ENCODE results near the gene EIPR1. TPM values are rescaled to one million over a fixed set of nuclear protein-coding genes. Genes with fewer than 3 reads are reported as not detected.

The EIPR1 gene
- total RNA-seq, 1 donor = 23.3 TPM

DNA sequence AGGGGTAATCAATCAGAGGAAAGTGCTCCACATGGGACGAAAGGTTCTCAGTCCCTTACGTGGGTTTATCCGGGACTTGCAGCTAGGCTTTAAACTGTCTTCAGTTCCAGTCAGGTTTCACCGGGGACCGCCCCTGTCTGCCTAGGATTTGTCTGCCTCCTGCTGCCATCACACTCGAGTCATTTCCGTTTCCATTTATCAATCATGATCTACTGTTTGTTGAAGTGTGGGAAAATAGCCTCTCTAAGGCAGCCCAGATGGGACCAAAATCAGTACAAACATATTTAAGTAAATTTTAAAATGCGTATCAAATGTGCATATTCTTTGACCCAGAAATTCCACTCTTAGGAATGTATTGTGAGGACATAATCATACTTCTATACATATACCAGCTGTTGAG, 12.4 kb upstream of the EIPR1 start:
- TF ChIP-seq CTCF (IDR thresholded peaks at IDR 0.05; ENCODE audit: insufficient read depth, low read length) = no peak
- H3K4me3 ChIP-seq (ENCODE audit: low read depth, low read length) = no peak overlapping the region
- DNase-seq (ENCODE audit: low read depth) = no peak

DNA sequence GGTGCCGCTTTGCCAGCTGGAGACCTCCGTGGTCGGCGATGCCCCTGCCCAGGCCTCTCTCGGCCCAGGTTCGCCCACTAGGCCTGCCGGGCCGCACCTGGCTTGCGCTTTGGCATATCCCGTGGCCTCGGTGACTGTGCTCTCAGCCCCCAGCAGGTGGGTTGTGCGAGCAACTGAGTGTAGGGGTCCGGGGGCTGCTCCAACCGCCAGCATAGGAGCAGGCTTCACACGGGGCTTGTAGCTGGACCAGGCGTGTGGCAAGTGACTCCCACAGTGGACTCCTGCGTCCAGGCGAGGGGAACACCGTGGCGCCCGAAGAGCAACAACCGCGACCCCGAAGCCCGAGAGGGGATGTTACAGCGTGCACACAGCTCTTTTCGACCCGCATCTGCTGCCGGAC, 11.6 kb upstream of the EIPR1 start:
- no peak for DNase-seq (ENCODE audit: low read depth)
- H3K4me3 ChIP-seq (ENCODE audit: low read depth, low read length) = no peak overlapping the region
- TF ChIP-seq CTCF (IDR thresholded peaks at IDR 0.05; ENCODE audit: insufficient read depth, low read length) = no peak

- no peak for TF ChIP-seq CTCF (IDR thresholded peaks at IDR 0.05; ENCODE audit: insufficient read depth, low read length)
- no peak for DNase-seq (ENCODE audit: low read depth)
- no peak overlapping the region for H3K4me3 ChIP-seq (ENCODE audit: low read depth, low read length)
Measured at GRCh38 chr2:3388412-3388738, 10.8 kb upstream of the EIPR1 start.

DNA sequence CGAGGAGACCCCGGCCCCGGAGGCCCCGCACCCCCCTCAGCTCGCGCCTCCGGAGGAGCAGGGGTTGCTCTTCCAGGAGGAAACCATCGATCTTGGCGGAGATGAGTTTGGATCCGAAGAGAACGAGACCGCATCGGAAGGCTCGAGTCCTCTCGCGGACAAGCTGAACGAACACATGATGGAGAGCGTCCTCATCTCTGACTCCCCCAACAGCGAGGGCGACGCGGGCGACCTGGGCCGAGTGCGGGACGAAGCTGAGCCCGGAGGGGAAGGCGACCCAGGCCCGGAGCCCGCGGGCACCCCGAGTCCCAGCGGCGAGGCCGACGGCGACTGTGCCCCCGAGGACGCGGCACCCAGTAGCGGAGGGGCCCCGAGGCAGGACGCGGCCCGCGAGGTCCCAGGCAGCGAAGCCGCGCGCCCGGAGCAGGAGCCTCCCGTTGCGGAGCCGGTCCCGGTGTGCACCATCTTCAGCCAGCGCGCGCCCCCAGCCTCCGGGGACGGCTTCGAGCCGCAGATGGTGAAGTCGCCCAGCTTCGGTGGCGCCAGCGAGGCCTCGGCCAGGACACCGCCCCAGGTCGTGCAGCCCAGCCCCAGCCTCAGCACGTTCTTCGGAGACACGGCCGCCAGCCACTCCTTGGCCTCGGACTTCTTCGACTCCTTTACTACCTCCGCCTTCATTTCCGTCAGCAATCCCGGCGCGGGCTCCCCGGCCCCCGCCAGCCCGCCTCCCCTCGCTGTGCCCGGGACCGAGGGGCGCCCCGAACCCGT, 10.2 kb upstream of the EIPR1 start:
- no peak for DNase-seq (ENCODE audit: low read depth)
- no peak for TF ChIP-seq CTCF (IDR thresholded peaks at IDR 0.05; ENCODE audit: insufficient read depth, low read length)
- H3K4me3 ChIP-seq (ENCODE audit: low read depth, low read length) = no peak overlapping the region

DNA sequence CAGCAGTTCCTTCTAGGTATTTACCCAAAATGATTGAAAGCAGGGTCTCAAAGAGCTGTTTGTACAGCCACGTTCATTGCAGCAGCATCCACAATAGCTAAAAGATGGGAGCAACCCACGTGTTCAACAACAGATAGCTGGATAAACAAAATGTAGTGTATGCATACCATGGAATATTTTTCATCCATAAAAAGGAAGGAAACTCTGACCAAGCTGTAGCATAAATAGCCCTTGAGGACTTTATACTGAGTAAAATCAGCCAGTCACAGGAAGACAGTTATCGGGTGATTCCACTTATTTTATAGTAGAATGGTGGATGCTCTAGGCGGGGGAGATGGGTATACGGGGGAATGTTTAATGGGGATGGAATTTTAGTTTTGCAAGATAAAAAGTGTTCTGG, 9.4 kb upstream of the EIPR1 start:
- no peak for DNase-seq (ENCODE audit: low read depth)
- no peak for TF ChIP-seq CTCF (IDR thresholded peaks at IDR 0.05; ENCODE audit: insufficient read depth, low read length)
- H3K4me3 ChIP-seq (ENCODE audit: low read depth, low read length) = no peak overlapping the region

GRCh38 chr2:3386448-3386958, 8.9 kb upstream of the EIPR1 start:
- no peak for TF ChIP-seq CTCF (IDR thresholded peaks at IDR 0.05; ENCODE audit: insufficient read depth, low read length)
- no peak overlapping the region for H3K4me3 ChIP-seq (ENCODE audit: low read depth, low read length)
- DNase-seq (ENCODE audit: low read depth) = no peak
